ENCODE measurements around the gene WBP1L.

The WBP1L gene

DNA sequence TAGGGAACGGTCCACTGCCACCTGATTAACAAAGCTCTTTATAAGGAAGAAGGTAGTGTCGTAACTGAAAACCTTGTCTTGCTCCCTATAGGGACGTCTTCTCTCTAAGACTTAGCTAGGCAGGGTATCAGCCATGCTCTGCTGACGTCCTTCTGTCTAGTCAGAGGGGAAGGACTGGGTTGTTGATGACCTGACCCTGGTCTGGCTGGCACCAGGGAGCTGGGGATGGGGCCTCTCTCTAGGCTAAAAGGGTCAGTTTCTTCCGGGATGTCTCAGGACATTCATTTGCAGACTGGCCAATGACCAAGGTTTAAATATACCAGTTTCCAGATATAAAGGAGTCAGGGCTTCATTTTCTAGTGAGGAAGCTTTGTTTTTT, 83.8 kb downstream of the WBP1L start:
- no peak overlapping the region for H3K14ac ChIP-seq (ENCODE audit: low read length)
- no peak overlapping the region for H3K27ac ChIP-seq (ENCODE audit: low read depth, low read length)
- no peak overlapping the region for H2AK5ac ChIP-seq (ENCODE audit: low read length)
- no peak overlapping the region for H3K4me2 ChIP-seq (ENCODE audit: low read length)
- DNase-seq: no peak
- no peak overlapping the region for H3K4ac ChIP-seq (ENCODE audit: low read depth, low read length)
- no peaks in the 10 kb centered on the region for H3K79me2 ChIP-seq (ENCODE audit: control insufficient read depth, insufficient read depth, low read length, poor library complexity)
- no peak overlapping the region for H2BK120ac ChIP-seq (ENCODE audit: insufficient read depth, low read length, poor library complexity)
- H3K9ac ChIP-seq (ENCODE audit: low read length): no peak overlapping the region
- no peak overlapping the region for H2BK12ac ChIP-seq (ENCODE audit: low read length)
- no peak overlapping the region for H2AFZ ChIP-seq (ENCODE audit: insufficient read depth, low read length, poor library complexity)
- peaks cover 1% of the 10 kb centered on the region for H3K79me1 ChIP-seq (ENCODE audit: low read length)
- no peaks in the 10 kb centered on the region for H3K27me3 ChIP-seq (ENCODE audit: insufficient read depth, low read length)
- H3K9me3 ChIP-seq (ENCODE audit: insufficient read depth, low read depth, low read length): peaks cover 6% of the 10 kb centered on the region
- no peak overlapping the region for H2BK5ac ChIP-seq (ENCODE audit: low read depth, low read length, poor library complexity)
- no peak overlapping the region for H4K12ac ChIP-seq (ENCODE audit: low read depth, low read length)
- no peak overlapping the region for H3K18ac ChIP-seq (ENCODE audit: low read length)
- H3K23ac ChIP-seq (ENCODE audit: low read length): no peak overlapping the region
- WGBS (ENCODE audit: extremely low coverage, insufficient coverage, insufficient read length): no CpG with 5 or more reads among the region's 5 CpGs
- no peaks in the 10 kb centered on the region for H3K36me3 ChIP-seq (ENCODE audit: control insufficient read depth in 1 of 2, insufficient read depth in 2 of 2, low read length in 2 of 2)
- H3K4me1 ChIP-seq (ENCODE audit: control insufficient read depth in 1 of 2, insufficient read depth in 2 of 2, low read length in 2 of 2): no peaks in the 10 kb centered on the region
- no peak overlapping the region for H3K4me3 ChIP-seq (ENCODE audit: low read depth, low read length)
- H4K8ac ChIP-seq (ENCODE audit: low read depth, low read length): no peak overlapping the region
- no peak overlapping the region for H4K91ac ChIP-seq (ENCODE audit: low read depth, low read length)

- no peaks in the 10 kb centered on the region for H3K36me3 ChIP-seq (ENCODE audit: control insufficient read depth in 1 of 2, insufficient read depth in 2 of 2, low read length in 2 of 2)
- H2BK5ac ChIP-seq (ENCODE audit: low read depth, low read length, poor library complexity): no peak overlapping the region
- WGBS (ENCODE audit: extremely low coverage, insufficient coverage, insufficient read length): no CpG with 5 or more reads among the region's 16 CpGs
- no peak overlapping the region for H4K91ac ChIP-seq (ENCODE audit: low read depth, low read length)
- H2AK5ac ChIP-seq (ENCODE audit: low read length): no peak overlapping the region
- H3K23ac ChIP-seq (ENCODE audit: low read length): no peak overlapping the region
- H3K4me2 ChIP-seq (ENCODE audit: low read length): no peak overlapping the region
- H3K4ac ChIP-seq (ENCODE audit: low read depth, low read length): no peak overlapping the region
- H3K27ac ChIP-seq (ENCODE audit: low read depth, low read length): no peak overlapping the region
- H4K12ac ChIP-seq (ENCODE audit: low read depth, low read length): no peak overlapping the region
- no peak overlapping the region for H2AFZ ChIP-seq (ENCODE audit: insufficient read depth, low read length, poor library complexity)
- peaks cover 0 to 3% of the 10 kb centered on the region in 2 experiments for H3K4me1 ChIP-seq (ENCODE audit: control insufficient read depth in 1 of 2, insufficient read depth in 2 of 2, low read length in 2 of 2)
- peaks cover 2% of the 10 kb centered on the region for H3K9me3 ChIP-seq (ENCODE audit: insufficient read depth, low read depth, low read length)
- H3K14ac ChIP-seq (ENCODE audit: low read length): no peak overlapping the region
- H3K27me3 ChIP-seq (ENCODE audit: insufficient read depth, low read length): no peaks in the 10 kb centered on the region
- no peak overlapping the region for H4K8ac ChIP-seq (ENCODE audit: low read depth, low read length)
- no peak overlapping the region for H3K4me3 ChIP-seq (ENCODE audit: low read depth, low read length)
- DNase-seq: no peak
- no peak overlapping the region for H2BK12ac ChIP-seq (ENCODE audit: low read length)
- H3K18ac ChIP-seq (ENCODE audit: low read length): no peak overlapping the region
- H3K79me1 ChIP-seq (ENCODE audit: low read length): peaks cover 3% of the 10 kb centered on the region
- no peak overlapping the region for H3K9ac ChIP-seq (ENCODE audit: low read length)
- no peak overlapping the region for H2BK120ac ChIP-seq (ENCODE audit: insufficient read depth, low read length, poor library complexity)
- no peaks in the 10 kb centered on the region for H3K79me2 ChIP-seq (ENCODE audit: control insufficient read depth, insufficient read depth, low read length, poor library complexity)
Observed at GRCh38 chr10:102831322-102832071, 87.7 kb downstream of the WBP1L start.

- Histone ChIP-seq H3K4me3 (ENCODE audit: low read depth, low read length) (no peak overlapping the region), H3K4me2 (ENCODE audit: low read length) (no peak overlapping the region), H3K27ac (ENCODE audit: low read depth, low read length) (no peak overlapping the region), H3K27me3 (ENCODE audit: insufficient read depth, low read length) (no peaks in the 10 kb centered on the region), H3K79me2 (ENCODE audit: control insufficient read depth, insufficient read depth, low read length, poor library complexity) (no peaks in the 10 kb centered on the region), H2BK12ac (ENCODE audit: low read length) (no peak overlapping the region), H4K91ac (ENCODE audit: low read depth, low read length) (peak overlapping the region; percentile 42), H3K14ac (ENCODE audit: low read length) (no peak overlapping the region), H3K18ac (ENCODE audit: low read length) (no peak overlapping the region), H3K9ac (ENCODE audit: low read length) (no peak overlapping the region), H3K9me3 (ENCODE audit: insufficient read depth, low read depth, low read length) (peaks cover 6% of the 10 kb centered on the region), H4K8ac (ENCODE audit: low read depth, low read length) (no peak overlapping the region), H3K4ac (ENCODE audit: low read depth, low read length) (no peak overlapping the region), H2AFZ (ENCODE audit: insufficient read depth, low read length, poor library complexity) (no peak overlapping the region), H4K12ac (ENCODE audit: low read depth, low read length) (no peak overlapping the region), H3K23ac (ENCODE audit: low read length) (no peak overlapping the region), H3K36me3 (ENCODE audit: control insufficient read depth in 1 of 2, insufficient read depth in 2 of 2, low read length in 2 of 2) (no peaks in the 10 kb centered on the region), H3K79me1 (ENCODE audit: low read length) (peaks cover 3% of the 10 kb centered on the region), H2AK5ac (ENCODE audit: low read length) (no peak overlapping the region), H3K4me1 (ENCODE audit: control insufficient read depth in 1 of 2, insufficient read depth in 2 of 2, low read length in 2 of 2) (peaks cover 0 to 3% of the 10 kb centered on the region in 2 experiments), H2BK120ac (ENCODE audit: insufficient read depth, low read length, poor library complexity) (peak overlapping the region; percentile 34), H2BK5ac (ENCODE audit: low read depth, low read length, poor library complexity) (no peak overlapping the region)
- no CpG with 5 or more reads among the region's 14 CpGs for WGBS (ENCODE audit: extremely low coverage, insufficient coverage, insufficient read length)
- DNase-seq: no peak
Observed at GRCh38 chr10:102832248-102832647, 88.5 kb downstream of the WBP1L start.

GRCh38 chr10:102832987-102833386, 89.2 kb downstream of the WBP1L start:
- Histone ChIP-seq H2AK5ac (ENCODE audit: low read length) (no peak overlapping the region), H3K36me3 (ENCODE audit: control insufficient read depth in 1 of 2, insufficient read depth in 2 of 2, low read length in 2 of 2) (no peaks in the 10 kb centered on the region), H2AFZ (ENCODE audit: insufficient read depth, low read length, poor library complexity) (no peak overlapping the region), H2BK5ac (ENCODE audit: low read depth, low read length, poor library complexity) (no peak overlapping the region), H3K4me1 (ENCODE audit: control insufficient read depth in 1 of 2, insufficient read depth in 2 of 2, low read length in 2 of 2) (peaks cover 0 to 3% of the 10 kb centered on the region in 2 experiments), H3K27ac (ENCODE audit: low read depth, low read length) (no peak overlapping the region), H3K79me1 (ENCODE audit: low read length) (peaks cover 3% of the 10 kb centered on the region), H3K4me2 (ENCODE audit: low read length) (no peak overlapping the region), H3K18ac (ENCODE audit: low read length) (no peak overlapping the region), H2BK12ac (ENCODE audit: low read length) (no peak overlapping the region), H3K4me3 (ENCODE audit: low read depth, low read length) (no peak overlapping the region), H4K91ac (ENCODE audit: low read depth, low read length) (peak overlapping the region; percentile 51), H3K9ac (ENCODE audit: low read length) (no peak overlapping the region), H3K14ac (ENCODE audit: low read length) (no peak overlapping the region), H3K79me2 (ENCODE audit: control insufficient read depth, insufficient read depth, low read length, poor library complexity) (no peaks in the 10 kb centered on the region), H3K23ac (ENCODE audit: low read length) (no peak overlapping the region), H4K8ac (ENCODE audit: low read depth, low read length) (no peak overlapping the region), H3K27me3 (ENCODE audit: insufficient read depth, low read length) (no peaks in the 10 kb centered on the region), H4K12ac (ENCODE audit: low read depth, low read length) (no peak overlapping the region), H2BK120ac (ENCODE audit: insufficient read depth, low read length, poor library complexity) (no peak overlapping the region), H3K4ac (ENCODE audit: low read depth, low read length) (no peak overlapping the region), H3K9me3 (ENCODE audit: insufficient read depth, low read depth, low read length) (peaks cover 12% of the 10 kb centered on the region)
- no CpG with 5 or more reads among the region's 4 CpGs for WGBS (ENCODE audit: extremely low coverage, insufficient coverage, insufficient read length)
- peak; percentile 86 to 95 for DNase-seq
